ENCODE data around the gene SHD.
A peak's percentile ranks its signal among the peaks of the same experiment; 100 is the strongest.
"Not testable (repeated sequence)": the region's sequence is repeated elsewhere in the genome, so short reads cannot be mapped to it uniquely, and the experiment has no call there.

SHD gene

DNA sequence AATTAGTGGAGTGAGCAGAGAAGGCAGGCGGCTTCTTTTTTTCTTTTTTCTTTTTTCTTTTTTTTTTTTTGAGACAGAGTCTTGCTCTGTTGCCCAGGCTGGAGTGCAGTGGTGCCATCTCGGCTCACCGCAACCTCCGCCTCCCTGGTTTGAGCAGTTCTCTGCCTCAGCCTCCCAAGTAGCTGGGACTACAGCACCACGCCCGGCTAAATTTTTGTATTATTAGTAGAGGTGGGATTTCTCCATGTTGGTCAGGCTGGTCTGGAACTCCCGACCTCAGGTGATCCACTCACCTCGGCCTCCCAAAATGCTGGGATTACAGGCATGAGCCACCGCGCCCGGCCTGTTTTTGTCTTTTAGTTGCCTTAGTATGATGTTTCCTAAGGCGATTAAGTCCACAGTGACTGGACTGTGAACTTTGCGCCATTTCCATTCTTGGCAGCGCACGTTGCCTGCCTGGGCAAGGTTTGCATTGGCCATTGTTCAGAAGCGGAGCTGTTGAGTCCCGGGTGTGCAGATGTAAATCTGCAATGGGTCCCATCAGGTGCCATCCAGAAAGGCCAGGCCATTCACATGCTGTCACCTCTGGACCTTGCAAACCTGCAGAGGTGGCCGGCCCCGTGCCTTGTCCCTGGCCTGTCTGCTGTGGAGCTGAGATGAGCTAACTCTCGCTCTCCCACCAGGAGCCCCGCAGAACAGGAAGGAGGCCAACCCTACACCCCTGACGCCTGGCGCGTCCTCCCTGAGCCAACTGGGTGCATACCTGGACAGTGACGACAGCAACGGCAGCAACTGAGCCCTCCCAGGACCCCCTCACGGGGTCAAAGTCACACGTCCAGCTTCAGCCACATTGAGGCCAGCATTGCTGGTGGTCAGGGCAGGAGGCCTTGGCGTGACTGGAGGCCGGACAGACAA lies 10.9 kb upstream of the SHD start:
- DNase-seq: no peak

DNA sequence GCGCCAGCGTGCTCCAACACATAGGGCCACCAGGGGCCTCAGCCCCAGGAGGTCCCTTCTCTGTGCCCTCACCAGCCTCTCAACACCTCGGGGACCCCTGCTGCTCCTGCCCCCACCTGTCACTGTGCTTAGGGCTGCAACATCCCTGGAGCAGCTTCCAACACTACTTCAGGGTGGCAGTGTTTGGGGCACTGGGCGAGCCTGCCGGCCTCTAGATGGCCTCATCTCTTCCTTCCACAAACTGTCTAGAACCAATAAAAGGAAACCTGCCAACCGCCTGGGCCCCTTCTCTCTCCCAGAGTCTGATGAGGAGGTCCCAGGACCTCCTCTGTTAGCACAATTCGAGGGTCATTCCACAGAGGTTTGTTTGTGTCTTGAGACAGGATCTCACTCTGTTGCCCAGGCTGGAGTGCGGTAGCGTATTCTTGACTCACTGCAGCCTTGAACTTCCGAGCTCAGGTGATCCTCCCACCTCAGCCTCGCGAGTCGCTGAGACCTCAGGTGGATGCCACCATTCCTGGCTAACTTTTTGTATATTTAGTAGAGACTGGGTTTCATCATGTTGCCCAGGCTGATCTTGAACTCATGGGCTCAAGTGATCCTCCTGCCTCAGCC lies 10.1 kb upstream of the SHD start:
- DNase-seq: no peak

DNA sequence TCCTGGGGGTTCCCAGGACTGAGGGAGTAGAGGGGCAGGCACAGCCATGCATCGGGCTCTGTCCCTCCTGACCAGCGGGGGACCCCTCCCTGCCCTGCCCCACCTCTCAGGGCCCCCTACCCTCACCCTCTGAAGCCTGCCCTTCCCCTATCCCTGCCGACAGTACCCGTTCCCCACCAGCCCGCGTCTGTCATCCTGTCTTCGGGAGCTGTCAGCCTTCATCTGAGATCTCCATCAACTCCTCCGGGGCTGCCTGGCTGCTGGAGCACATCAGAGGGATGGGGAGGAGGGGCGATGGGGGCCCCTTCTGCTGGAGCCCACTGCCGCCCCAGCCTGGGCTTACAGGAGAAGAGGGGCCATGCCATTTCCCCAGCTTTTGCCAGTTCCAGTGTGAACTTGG lies 6.2 kb upstream of the SHD start:
- DNase-seq: no peak

DNA sequence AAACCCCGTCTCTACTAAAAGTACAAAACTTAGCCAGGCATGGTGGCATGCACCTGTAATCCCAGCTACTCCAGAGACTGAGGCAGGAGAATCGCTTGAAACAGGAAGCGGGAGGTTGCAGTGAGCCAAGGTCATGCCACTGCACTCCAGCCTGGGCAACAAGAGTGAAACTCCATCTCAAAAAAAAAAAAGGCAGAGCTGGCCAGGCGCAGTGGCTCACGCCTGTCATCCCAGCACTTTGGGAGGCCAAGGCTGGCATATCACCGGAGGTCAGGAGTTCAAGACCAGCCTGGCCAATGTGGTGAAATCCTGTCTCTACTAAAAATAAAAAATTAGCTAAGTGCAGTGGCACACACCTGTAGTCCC lies 4.8 kb upstream of the SHD start:
- not testable (repeated sequence) for DNase-seq

DNA sequence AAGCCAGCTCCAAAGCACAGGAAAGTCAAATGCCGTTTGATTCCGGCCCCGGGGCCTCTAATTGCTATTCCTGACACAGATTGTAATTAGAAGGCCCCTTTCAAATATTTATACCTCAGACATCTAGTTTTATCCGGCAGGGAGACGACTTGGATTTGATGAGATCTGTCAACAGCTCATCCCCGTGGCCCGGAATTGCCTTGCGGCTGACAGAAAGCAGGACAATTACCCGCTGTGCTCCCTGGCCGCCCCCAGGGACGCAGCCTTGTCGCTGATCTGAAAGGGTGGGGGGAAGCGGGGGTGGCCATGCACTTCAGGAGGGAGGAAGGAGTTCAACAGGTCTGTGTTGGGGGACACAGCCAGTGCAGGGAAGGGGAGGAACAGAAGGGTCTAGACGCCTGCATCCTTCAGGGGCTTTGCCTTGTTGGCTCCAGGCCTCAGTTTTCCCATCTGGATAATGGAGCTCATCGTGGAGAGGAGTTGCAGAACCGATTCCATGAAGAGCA lies 1.8 kb upstream of the SHD start:
- DNase-seq: no peak

DNA sequence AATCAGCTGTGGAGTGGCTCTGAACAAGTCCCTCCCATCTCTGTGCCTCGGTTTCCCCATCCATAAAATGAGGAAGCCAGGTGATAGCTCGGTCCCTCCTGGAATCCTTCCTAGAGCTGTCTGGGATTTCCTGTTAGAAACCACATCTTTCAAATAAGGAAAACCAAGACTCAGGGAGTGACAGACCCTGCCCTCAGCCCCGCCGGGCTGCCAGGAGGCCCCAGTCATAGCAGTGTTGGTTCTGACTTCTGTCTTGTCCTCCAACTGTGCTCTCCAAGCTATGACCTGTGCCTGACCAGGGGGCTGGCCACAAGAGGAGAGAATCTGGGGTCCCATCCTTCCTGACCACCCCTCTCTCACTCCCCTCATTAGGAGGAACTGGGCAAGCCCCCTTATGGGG lies 1.1 kb upstream of the SHD start:
- no peak for DNase-seq

DNA sequence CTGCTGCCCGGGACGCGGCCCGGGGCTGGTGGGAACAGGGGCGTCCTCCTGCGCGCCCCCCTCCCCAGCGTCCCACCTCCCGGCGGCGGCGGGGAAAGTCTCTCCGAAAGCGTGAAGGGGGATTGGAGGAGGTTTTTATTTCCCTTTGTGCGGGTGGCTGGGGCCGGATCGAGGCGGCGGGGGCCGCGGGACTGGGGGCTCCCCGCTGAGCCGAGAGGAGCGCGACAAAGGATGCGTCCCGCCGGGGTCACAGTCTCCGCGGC lies 132 bp downstream of the SHD start:
- DNase-seq: no peak

DNA sequence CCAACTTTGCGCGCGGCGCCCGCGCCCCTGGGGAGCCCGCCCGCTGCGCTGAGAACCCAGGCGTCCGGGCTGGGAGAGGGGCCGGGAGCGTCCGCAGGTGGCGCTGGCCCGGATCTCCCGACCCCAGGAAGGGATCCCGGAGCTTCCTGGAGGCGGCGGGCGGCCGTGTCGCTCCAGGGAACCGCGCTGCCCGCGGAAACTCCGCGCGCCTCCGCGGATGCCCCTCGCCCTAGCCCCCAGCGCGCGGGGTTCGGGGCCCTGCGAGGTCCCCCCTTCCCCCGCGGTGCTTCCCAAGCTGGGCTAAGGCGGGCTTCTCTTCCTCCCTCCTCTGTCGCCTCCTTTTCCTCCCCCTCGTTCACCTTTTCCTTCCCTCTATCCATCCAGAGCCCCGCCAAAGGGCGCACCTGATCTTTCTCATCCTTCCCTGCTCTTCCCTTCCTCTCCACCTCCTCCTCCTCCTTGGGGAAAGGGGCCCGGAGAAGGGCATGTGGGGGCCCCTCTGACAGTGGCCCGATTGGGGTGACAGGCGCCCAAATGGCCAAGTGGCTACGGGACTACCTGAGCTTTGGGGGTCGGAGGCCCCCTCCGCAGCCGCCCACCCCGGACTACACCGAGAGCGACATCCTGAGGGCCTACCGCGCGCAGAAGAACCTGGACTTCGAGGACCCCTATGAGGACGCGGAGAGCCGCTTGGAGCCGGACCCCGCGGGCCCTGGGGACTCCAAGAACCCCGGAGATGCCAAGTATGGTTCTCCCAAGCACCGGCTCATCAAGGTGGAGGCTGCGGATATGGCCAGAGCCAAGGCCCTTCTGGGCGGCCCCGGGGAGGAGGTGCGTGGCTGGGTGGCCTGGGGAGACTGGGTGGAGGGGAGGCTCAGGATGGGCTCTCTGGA lies 710 bp downstream of the SHD start:
- DNase-seq: no peak

DNA sequence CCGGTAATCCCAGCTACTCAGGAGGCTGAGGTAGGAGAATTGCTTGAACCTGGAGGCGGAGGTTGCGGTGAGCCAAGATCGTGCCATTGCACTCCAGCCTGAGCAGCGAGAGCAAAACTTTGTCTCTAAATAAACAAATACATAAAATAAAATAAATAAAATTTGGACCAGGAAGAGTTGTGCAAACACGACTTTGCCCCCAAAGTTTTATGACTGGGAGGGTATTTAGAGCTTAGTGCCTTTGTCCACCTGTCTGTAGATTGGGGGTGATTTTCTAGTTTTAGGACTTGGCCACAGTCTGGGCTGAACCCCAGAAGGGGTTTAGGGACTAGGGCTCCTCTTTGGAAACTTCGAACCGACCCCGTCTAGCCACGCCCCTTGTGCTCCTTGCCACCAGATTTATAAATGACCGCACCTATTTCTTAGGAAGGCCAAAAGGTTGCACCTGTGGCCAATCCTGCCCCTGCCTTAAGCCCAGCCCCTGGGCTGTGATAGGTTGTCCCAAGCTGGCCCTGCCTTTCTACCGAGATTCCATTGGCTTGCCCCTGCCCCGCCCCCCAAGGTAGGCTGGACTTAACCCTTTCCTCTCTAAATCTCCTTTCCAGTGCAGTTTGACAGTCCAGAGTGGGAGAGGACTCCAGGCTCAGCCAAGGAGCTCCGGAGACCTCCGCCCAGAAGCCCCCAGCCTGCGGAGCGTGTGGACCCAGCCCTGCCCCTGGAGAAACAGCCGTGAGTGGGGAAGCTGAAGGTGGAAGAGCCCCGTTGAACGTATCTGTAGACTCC lies 5.3 kb downstream of the SHD start:
- peak; percentile 21 for DNase-seq

DNA sequence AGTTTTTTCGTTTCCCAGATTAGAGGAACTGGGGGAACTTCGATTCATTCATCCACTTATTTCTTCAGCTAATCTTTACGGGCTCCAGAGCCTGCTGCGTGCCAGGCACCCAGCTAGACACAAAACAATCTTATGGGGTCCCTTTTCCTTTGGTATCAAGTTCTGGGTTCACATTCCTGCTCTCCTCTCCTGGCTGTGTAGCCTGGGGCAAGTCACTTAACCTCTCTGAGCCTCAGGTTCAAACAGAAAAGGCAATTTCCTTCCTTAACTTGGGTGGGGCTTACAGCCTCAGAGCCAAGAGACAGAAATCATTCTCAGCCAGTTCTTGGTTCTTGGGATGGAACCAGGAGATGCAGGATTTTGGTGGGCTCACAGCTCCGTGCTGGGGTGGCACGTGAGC lies 5.9 kb downstream of the SHD start:
- DNase-seq: no peak

DNA sequence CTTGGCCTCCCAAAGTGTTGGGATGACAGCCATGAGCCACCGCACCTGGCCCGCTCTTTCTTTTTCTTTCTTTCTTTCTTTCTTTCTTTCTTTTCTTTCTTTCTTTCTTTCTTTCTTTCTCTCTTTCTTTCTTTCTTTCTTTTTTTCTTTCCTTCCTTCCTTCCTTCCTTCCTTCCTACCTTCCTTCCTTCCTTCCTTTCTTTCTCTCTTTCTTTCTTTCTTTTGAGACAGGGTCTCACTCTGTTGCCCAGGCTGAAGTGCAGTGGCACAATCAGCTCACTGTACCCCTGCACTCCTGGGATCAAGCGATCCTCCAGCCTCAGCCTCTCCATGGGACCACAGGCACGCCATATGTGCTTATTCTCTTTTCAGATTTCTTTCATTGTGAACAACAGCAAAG lies 7.1 kb downstream of the SHD start:
- DNase-seq: not testable (repeated sequence)

DNA sequence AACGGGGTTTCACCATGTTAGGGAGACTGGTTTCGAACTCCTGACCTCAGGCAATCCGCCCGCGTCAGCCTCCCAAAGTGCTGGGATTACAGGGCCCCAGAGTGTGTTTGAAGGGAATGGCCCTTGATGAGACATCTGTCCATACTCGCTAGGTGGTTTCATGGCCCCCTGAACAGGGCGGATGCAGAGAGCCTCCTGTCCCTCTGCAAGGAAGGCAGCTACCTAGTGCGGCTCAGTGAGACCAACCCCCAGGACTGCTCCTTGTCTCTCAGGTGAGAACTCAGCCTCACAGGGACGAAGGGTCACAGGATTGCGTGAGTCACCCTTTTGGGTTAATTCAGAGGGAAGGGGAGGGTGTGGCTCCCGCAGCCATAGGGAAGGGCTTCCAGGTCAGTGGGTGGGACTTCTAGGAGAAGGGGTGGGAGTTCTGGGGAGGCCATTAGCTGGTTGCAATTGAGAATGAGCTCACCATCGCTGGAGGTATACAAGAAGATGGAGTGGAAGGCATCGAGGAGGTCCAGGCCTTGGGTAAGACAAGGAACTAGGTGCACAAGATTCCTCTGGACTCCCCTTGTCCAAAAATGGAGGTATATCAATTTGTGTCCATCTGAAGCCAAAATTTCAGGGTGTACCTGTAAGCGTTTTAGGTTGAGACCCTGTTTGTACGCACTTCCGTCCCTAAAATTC lies 9.2 kb downstream of the SHD start:
- no peak for DNase-seq

DNA sequence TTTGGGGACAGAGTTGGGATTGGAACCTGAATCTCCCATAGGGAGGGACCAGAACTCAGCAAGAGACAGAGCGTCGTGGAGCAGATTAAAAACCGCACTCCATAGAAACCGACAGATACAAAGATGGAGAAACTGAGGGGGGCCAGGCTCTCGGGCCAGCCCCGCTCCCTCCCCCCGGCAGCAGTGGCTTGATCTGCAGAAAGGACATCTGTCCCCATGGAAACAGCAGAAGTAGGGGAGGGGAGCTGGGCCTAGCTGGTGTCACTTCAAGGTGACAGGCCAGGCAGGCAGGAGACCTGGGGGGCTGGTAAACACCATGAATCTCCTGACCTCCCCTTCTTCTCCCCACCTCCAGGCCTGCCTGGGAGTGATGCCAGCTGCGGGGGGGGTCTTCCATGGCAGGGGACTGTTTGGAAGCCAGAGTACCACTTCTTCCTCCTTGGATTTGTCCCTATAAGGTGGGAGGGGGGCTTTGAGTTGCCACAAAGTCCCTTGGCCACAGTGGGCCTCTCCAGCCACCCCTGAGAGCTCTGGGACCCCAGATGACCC lies 12.2 kb downstream of the SHD start:
- no peak for DNase-seq

DNA sequence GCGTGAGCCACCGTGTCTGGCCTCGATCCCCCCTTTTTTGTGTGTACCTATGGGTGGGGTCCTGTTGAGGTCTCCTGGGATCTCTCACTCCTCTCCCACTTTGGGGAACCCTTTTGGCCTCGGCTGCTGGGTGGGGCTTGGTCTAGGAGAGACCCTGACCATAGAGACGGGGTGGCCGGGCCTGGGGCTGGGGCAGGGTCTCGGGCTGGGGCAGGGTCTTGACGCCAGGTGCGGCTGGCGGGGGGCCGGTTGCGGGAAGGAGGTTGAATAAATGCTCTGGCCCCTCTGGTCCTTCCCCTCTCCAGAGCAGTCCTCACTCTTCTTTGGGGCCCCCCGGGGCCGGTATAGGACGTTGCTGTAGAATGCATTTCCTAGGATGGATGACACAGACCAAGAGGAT lies 13.4 kb downstream of the SHD start:
- DNase-seq: no peak

DNA sequence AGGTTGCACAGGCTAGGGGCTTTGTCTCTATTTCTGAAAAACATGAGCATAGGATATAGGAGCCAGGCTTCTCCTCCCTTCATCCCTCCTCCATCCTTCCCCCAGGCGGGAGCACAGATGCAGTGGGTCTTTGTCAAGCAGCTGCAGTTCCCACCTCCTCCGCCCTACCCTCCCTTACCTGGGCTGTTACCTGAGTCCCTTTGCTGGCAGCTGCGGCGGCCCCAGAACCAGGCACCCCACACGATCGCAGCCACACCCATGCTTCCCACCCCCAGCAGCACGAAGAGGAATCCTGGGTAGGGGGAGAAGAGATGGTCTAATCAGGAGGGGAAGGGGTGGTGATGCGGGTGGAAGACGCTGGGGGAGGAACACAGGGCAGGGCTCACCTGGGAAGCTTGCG lies 15.3 kb downstream of the SHD start:
- no peak for DNase-seq

DNA sequence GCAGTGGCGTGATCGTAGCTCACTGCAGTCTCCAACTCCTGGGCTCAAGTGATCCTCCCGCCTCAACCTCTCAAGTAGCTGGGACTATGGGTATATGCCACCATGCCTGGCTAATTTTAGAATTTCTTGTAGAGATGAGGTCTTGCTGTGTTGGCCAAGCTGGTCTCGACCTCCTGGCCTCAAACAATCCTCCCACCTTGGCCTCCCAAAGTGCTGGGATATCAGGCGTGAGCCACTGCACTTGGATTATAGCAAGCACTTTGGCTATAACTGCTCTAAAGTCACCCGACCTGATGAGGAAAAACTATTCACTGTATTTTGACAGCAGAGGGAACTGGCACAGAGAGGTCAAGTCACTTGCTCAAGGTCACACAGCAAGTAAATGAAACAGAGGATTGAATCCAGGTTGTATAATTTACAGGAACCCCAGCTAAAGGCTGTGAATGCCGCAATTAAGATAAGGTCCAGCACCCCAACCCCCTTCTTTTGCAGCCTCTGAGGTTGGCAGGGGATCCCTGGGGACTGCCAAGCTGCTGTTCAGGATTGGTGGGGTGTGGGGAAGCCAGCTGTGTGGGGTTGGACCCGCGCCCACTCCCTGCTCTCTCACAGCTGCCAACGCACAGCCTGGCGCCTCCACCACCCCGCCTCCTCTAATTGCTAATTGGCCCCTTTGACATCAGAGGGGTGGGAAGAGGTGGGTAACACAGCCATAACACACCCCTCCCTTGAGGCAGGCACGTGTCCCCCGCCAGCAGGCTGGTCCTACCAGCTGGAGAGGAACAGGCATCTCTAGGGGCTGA lies 17.1 kb downstream of the SHD start:
- no peak for DNase-seq

DNA sequence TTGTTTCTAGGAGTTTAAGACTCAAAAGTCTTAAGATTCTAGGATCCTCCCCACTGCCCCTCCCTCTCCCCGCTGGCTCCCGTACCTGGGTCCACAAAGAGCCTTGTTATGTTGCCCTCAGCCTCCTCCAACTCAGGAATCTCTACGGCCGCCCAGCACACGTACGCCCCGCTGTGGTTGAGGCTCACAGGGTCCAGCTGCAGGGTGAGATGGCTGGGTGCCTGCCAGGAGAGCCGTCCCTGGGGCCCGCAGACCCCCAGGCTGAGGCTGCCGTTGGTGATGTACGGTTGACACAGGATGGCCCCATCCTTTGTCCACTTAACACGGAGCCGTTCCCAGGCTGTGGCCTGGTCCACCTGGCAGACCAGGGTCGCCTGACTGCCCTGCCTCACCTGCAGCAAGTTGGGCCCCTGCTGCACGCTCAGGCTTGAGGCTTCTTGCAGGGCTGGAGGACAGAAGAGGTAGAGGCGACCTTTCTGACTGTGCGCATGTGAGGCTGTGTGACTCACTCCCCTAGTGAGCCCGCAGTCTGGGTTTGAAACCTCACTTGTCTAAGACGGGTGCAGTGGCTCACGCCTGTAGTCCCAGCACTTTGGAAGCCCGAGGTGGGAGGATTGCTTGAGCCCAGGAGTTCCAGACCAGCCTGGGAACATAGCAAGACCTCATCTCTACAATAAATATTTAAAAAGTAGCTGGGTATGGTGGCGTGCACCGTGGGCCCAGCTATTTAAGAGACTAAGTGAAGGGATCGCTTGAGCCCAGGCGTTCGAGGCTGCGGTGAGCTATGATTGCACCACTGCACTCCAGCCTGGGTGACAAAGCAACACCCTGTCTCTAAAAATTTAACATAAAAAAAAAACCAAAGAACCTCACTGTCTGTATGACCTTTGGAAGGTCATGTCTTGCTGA lies 19.1 kb downstream of the SHD start:
- DNase-seq: no peak

DNA sequence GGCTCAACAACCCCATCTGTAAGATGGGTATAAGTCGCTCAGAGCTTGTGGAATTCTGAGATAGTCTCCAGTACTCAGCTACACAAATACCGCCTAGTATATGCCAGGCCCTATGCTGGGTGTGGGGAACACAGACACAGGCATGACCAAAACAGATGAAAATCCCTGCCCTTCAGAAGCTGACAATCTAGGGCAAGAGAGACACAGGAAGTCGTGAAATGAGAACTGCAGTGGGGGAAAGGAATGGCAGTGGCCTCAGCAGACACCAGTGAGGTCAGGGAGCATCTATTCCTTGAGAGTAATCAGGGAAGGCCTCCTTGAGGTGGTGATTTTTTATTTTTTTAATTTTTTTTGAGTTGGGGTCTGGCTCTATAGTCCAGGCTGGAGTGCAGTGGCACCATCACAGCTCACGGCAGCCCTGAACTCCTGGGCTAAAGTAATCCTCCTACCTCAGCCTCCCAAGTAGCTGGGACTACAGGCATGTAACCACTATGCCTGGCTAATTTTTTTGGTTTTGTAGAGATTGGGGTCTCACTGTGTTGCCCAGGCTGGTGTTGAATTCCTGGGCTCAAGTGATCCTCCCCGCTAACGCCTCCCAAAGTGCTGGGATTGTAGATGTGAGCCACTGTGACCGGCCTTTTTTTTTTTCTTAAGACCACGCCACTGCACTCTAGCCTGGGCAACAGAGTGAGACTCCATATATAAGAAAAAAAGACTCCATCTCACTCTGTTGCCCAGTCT lies 19.9 kb downstream of the SHD start:
- DNase-seq: no peak

DNA sequence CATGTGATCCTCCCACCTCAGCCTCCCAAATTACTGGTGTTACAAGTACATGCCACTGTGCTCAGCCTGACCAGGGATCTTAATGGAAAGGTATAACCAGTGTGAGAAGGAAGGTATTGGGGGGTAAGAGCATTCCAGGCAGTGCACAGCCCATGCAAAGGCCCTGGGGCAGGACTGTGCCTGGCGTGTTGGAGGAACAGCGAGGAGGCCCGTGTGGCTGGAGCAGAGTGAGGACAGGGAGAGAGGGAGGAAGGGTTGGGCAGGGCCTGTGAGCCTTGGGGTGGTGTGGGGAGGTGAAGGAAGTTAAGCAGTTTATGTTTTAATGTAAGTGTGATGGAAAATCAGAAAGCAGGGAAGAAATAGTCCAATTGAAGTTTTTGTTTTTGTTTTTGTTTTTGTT lies 21.5 kb downstream of the SHD start:
- no peak for DNase-seq
